T-helper 2 cell treated with Interferon-gamma antibody and Interleukin-4, amounts not matched to agents 100 ng/mL and 5 ng/mL, for 36 hours (primary cell): ENCODE results near the gene NETO2. TPM values are rescaled to one million over a fixed set of nuclear protein-coding genes. Genes with fewer than 3 reads are reported as not detected.
"Not testable (repeated sequence)": the region's sequence is repeated elsewhere in the genome, so short reads cannot be mapped to it uniquely, and the experiment has no call there.

ENCODE experiments used
- intact Hi-C: fragments of 100-400 bp; cut with micrococcal nuclease; formaldehyde crosslinking; loops from one replicate; pipeline ENCODE4 v1.15.1; 2023
- total RNA-seq: library from RNA; stranded (reverse); gene quantifications from 2 replicates; pipeline ENCODE4 v1.2.3, GENCODE V29; 2022

The NETO2 gene
- 2.7 and 3.4 TPM in 2 replicates for total RNA-seq

GRCh38 chr16:47143677-47144558 lies at the start of gene NETO2:
NETO2 (minus strand) TSS chr16:47143945; CDS start chr16:47143612, 333 bp downstream.
- intact Hi-C loops, result loop anchor here (1.0 to 10.0 kb wide), 4 partner anchors 172 to 1481 kb away; partner anchors contain the start of genes ITFG1 and PHKB

GRCh38 chr16:47182318-47182717 lies 38.6 kb upstream of the NETO2 start:
- intact Hi-C loops, result no loop called here

GRCh38 chr16:47181066-47181465 lies 37.3 kb upstream of the NETO2 start:
- intact Hi-C loops, result not testable (repeated sequence)

- intact Hi-C loops, result no loop called here
Measured at GRCh38 chr16:47180073-47180472, 36.3 kb upstream of the NETO2 start.

- intact Hi-C loops, result no loop called here
Measured at GRCh38 chr16:47175152-47175551, 31.4 kb upstream of the NETO2 start.

GRCh38 chr16:47162670-47163420 lies 19.1 kb upstream of the NETO2 start:
- intact Hi-C loops, result no loop called here

GRCh38 chr16:47161464-47161863 lies 17.7 kb upstream of the NETO2 start:
- intact Hi-C loops, result no loop called here

GRCh38 chr16:47160422-47160821 lies 16.7 kb upstream of the NETO2 start:
- intact Hi-C loops, result no loop called here

GRCh38 chr16:47158992-47159391 lies 15.2 kb upstream of the NETO2 start:
- intact Hi-C loops, result no loop called here

- intact Hi-C loops, result no loop called here
Measured at GRCh38 chr16:47156680-47157215, 13.0 kb upstream of the NETO2 start.

GRCh38 chr16:47152501-47152900 lies 8.8 kb upstream of the NETO2 start:
- intact Hi-C loops, result not testable (repeated sequence)

- intact Hi-C loops, result no loop called here
Measured at GRCh38 chr16:47150067-47150466, 6.3 kb upstream of the NETO2 start.

GRCh38 chr16:47144559-47144877 lies 773 bp upstream of the NETO2 start:
- intact Hi-C loops, result loop anchor here (5.0 to 10.0 kb wide), 3 partner anchors 197 to 1480 kb away; partner anchors contain the start of genes ITFG1 and PHKB

GRCh38 chr16:47142821-47143676 lies 696 bp downstream of the NETO2 start:
- intact Hi-C loops, result loop anchor here (1.0 to 10.0 kb wide), 5 partner anchors 171 to 1482 kb away; partner anchors contain the start of genes ITFG1 and PHKB

- intact Hi-C loops, result loop anchor here (1.0 to 10.0 kb wide), 4 partner anchors 195 to 1482 kb away; partner anchors contain the start of genes ITFG1 and PHKB
Measured at GRCh38 chr16:47142486-47142820, 1.3 kb downstream of the NETO2 start.

GRCh38 chr16:47141773-47142485 lies 1.8 kb downstream of the NETO2 start:
- intact Hi-C loops, result loop anchor here (1.0 to 10.0 kb wide), 8 partner anchors 105 to 1483 kb away; partner anchors contain the start of genes ITFG1 and PHKB

GRCh38 chr16:47140686-47141085 lies 3.1 kb downstream of the NETO2 start:
- intact Hi-C loops, result loop anchor here (1.0 to 10.0 kb wide), 7 partner anchors 104 to 1484 kb away; partner anchors contain the start of genes ITFG1 and PHKB

GRCh38 chr16:47139561-47140185 lies 4.1 kb downstream of the NETO2 start:
- intact Hi-C loops, result loop anchor here (2.0 to 10.0 kb wide), 4 partner anchors 103 to 1485 kb away; partner anchors contain the start of genes ITFG1 and PHKB

GRCh38 chr16:47137925-47138324 lies 5.8 kb downstream of the NETO2 start:
- intact Hi-C loops, result not testable (repeated sequence)
